ENCODE measurements around the gene PPIE.

PPIE gene

GRCh38 chr1:39694026-39694425, 44.7 kb upstream of the PPIE start:
- Histone ChIP-seq H3K4me3 (ENCODE audit: insufficient read depth in 1 of 2, low read depth in 1 of 2, low read length in 2 of 2) (no peak overlapping the region), H3K23ac (ENCODE audit: low read length in 2 of 2) (no peak overlapping the region), H3K79me1 (replicated peaks; ENCODE audit: low read length, poor library complexity, severe bottlenecking) (no peaks in the 10 kb centered on the region), H2BK15ac (ENCODE audit: low read depth, poor library complexity, severe bottlenecking) (no peak overlapping the region), H2AFZ (ENCODE audit: low read depth, low read length) (no peak overlapping the region), H3K27ac (ENCODE audit: low read length, poor library complexity, severe bottlenecking) (no peak overlapping the region), H4K91ac (ENCODE audit: low read length) (no peak overlapping the region), H3K36me3 (ENCODE audit: control insufficient read depth in 1 of 2, insufficient read depth in 2 of 2, low read depth in 1 of 2, low read length in 2 of 2) (no peaks in the 10 kb centered on the region), H3K14ac (ENCODE audit: low read length in 2 of 2) (no peak overlapping the region), H2AK5ac (ENCODE audit: low read length, severe bottlenecking) (no peak overlapping the region), H3K4me1 (ENCODE audit: control insufficient read depth, insufficient read depth, low read depth, low read length) (peaks cover 14% of the 10 kb centered on the region), H2BK5ac (ENCODE audit: low read depth, low read length, poor library complexity, severe bottlenecking) (no peak overlapping the region), H3K9me3 (ENCODE audit: control insufficient read depth, low read length) (peaks cover 4% of the 10 kb centered on the region), H3K27me3 (ENCODE audit: control insufficient read depth in 1 of 2, insufficient read depth in 1 of 2, low read length in 2 of 2) (peaks cover 91 to 93% of the 10 kb centered on the region in 2 experiments), H3K18ac (ENCODE audit: low read depth in 1 of 2, low read length in 2 of 2) (no peak overlapping the region), H2BK12ac (ENCODE audit: low read length in 2 of 2) (no peak overlapping the region), H3K9ac (ENCODE audit: low read length) (no peak overlapping the region), H2BK120ac (ENCODE audit: low read depth, low read length) (no peak overlapping the region), H3K4me2 (ENCODE audit: low read length, poor library complexity, severe bottlenecking) (no peak overlapping the region), H4K8ac (ENCODE audit: low read length) (no peak overlapping the region), H3K4ac (ENCODE audit: low read depth in 1 of 2, low read length in 2 of 2) (no peak overlapping the region)
- 72% methylated on average over 1 of the region's 1 CpG for WGBS
- DNase-seq: no peak

GRCh38 chr1:39695016-39695415, 43.7 kb upstream of the PPIE start:
- Histone ChIP-seq H2AK5ac (ENCODE audit: low read length, severe bottlenecking) (no peak overlapping the region), H3K23ac (ENCODE audit: low read length in 2 of 2) (no peak overlapping the region), H3K4ac (ENCODE audit: low read depth in 1 of 2, low read length in 2 of 2) (no peak overlapping the region), H3K9ac (ENCODE audit: low read length) (no peak overlapping the region), H2BK5ac (ENCODE audit: low read depth, low read length, poor library complexity, severe bottlenecking) (no peak overlapping the region), H3K4me2 (ENCODE audit: low read length, poor library complexity, severe bottlenecking) (no peak overlapping the region), H4K91ac (ENCODE audit: low read length) (no peak overlapping the region), H3K36me3 (ENCODE audit: control insufficient read depth in 1 of 2, insufficient read depth in 2 of 2, low read depth in 1 of 2, low read length in 2 of 2) (no peaks in the 10 kb centered on the region), H4K8ac (ENCODE audit: low read length) (no peak overlapping the region), H2BK120ac (ENCODE audit: low read depth, low read length) (no peak overlapping the region), H3K4me3 (ENCODE audit: insufficient read depth in 1 of 2, low read depth in 1 of 2, low read length in 2 of 2) (no peak overlapping the region), H3K9me3 (ENCODE audit: control insufficient read depth, low read length) (peaks cover 8% of the 10 kb centered on the region), H3K79me1 (replicated peaks; ENCODE audit: low read length, poor library complexity, severe bottlenecking) (no peaks in the 10 kb centered on the region), H3K14ac (ENCODE audit: low read length in 2 of 2) (no peak overlapping the region), H2AFZ (ENCODE audit: low read depth, low read length) (no peak overlapping the region), H2BK12ac (ENCODE audit: low read length in 2 of 2) (no peak overlapping the region), H3K27ac (ENCODE audit: low read length, poor library complexity, severe bottlenecking) (no peak overlapping the region), H2BK15ac (ENCODE audit: low read depth, poor library complexity, severe bottlenecking) (no peak overlapping the region), H3K18ac (ENCODE audit: low read depth in 1 of 2, low read length in 2 of 2) (no peak overlapping the region), H3K4me1 (ENCODE audit: control insufficient read depth, insufficient read depth, low read depth, low read length) (peaks cover 14% of the 10 kb centered on the region), H3K27me3 (ENCODE audit: control insufficient read depth in 1 of 2, insufficient read depth in 1 of 2, low read length in 2 of 2) (peaks cover 87 to 89% of the 10 kb centered on the region in 2 experiments)
- peak; percentile 33 for DNase-seq
- WGBS: 73% methylated on average over 1 of the region's 1 CpG

GRCh38 chr1:39696448-39696847, 42.2 kb upstream of the PPIE start:
- Histone ChIP-seq H2BK12ac (ENCODE audit: low read length in 2 of 2) (no peak overlapping the region), H3K9me3 (ENCODE audit: control insufficient read depth, low read length) (peaks cover 8% of the 10 kb centered on the region), H3K4me3 (ENCODE audit: insufficient read depth in 1 of 2, low read depth in 1 of 2, low read length in 2 of 2) (no peak overlapping the region), H3K9ac (ENCODE audit: low read length) (no peak overlapping the region), H3K14ac (ENCODE audit: low read length in 2 of 2) (no peak overlapping the region), H2AK5ac (ENCODE audit: low read length, severe bottlenecking) (no peak overlapping the region), H3K27ac (ENCODE audit: low read length, poor library complexity, severe bottlenecking) (no peak overlapping the region), H2BK15ac (ENCODE audit: low read depth, poor library complexity, severe bottlenecking) (no peak overlapping the region), H3K36me3 (ENCODE audit: control insufficient read depth in 1 of 2, insufficient read depth in 2 of 2, low read depth in 1 of 2, low read length in 2 of 2) (no peaks in the 10 kb centered on the region), H3K23ac (ENCODE audit: low read length in 2 of 2) (no peak overlapping the region), H3K27me3 (ENCODE audit: control insufficient read depth in 1 of 2, insufficient read depth in 1 of 2, low read length in 2 of 2) (peaks cover 86 to 89% of the 10 kb centered on the region in 2 experiments), H3K4me1 (ENCODE audit: control insufficient read depth, insufficient read depth, low read depth, low read length) (peaks cover 5% of the 10 kb centered on the region), H4K8ac (ENCODE audit: low read length) (no peak overlapping the region), H3K18ac (ENCODE audit: low read depth in 1 of 2, low read length in 2 of 2) (no peak overlapping the region), H3K4me2 (ENCODE audit: low read length, poor library complexity, severe bottlenecking) (no peak overlapping the region), H2BK5ac (ENCODE audit: low read depth, low read length, poor library complexity, severe bottlenecking) (no peak overlapping the region), H2BK120ac (ENCODE audit: low read depth, low read length) (no peak overlapping the region), H4K91ac (ENCODE audit: low read length) (no peak overlapping the region), H2AFZ (ENCODE audit: low read depth, low read length) (no peak overlapping the region), H3K79me1 (replicated peaks; ENCODE audit: low read length, poor library complexity, severe bottlenecking) (no peaks in the 10 kb centered on the region), H3K4ac (ENCODE audit: low read depth in 1 of 2, low read length in 2 of 2) (no peak overlapping the region)
- DNase-seq: no peak
- no CpG with 5 or more reads among the region's 1 CpG for WGBS

DNA sequence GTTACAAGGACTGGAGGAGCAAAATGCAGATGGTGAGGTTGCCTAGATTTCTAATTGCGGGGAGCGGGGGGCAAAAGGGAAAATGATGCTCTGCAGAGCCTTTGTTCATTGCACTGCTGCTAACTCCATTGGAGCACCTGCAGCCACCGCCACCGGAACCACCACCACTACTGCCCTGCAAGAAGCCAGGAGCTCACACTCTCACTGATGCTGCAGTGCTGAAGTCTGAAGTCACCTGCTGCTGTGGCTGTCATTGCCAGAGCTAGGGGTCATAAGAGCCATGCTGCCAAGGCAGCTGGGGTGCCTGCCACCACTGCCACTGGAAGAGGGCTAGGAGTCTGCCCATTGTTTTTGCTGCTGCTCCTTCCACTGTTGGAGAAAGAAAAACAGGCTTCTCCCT, 40.1 kb upstream of the PPIE start:
- Histone ChIP-seq H4K8ac (ENCODE audit: low read length) (no peak overlapping the region), H2BK5ac (ENCODE audit: low read depth, low read length, poor library complexity, severe bottlenecking) (no peak overlapping the region), H3K36me3 (ENCODE audit: control insufficient read depth in 1 of 2, insufficient read depth in 2 of 2, low read depth in 1 of 2, low read length in 2 of 2) (no peaks in the 10 kb centered on the region), H3K4ac (ENCODE audit: low read depth in 1 of 2, low read length in 2 of 2) (no peak overlapping the region), H4K91ac (ENCODE audit: low read length) (no peak overlapping the region), H3K27me3 (ENCODE audit: control insufficient read depth in 1 of 2, insufficient read depth in 1 of 2, low read length in 2 of 2) (peaks cover 85 to 89% of the 10 kb centered on the region in 2 experiments), H3K18ac (ENCODE audit: low read depth in 1 of 2, low read length in 2 of 2) (no peak overlapping the region), H3K27ac (ENCODE audit: low read length, poor library complexity, severe bottlenecking) (no peak overlapping the region), H3K14ac (ENCODE audit: low read length in 2 of 2) (no peak overlapping the region), H2AK5ac (ENCODE audit: low read length, severe bottlenecking) (no peak overlapping the region), H3K4me1 (ENCODE audit: control insufficient read depth, insufficient read depth, low read depth, low read length) (no peaks in the 10 kb centered on the region), H3K9me3 (ENCODE audit: control insufficient read depth, low read length) (peaks cover 8% of the 10 kb centered on the region), H2BK15ac (ENCODE audit: low read depth, poor library complexity, severe bottlenecking) (no peak overlapping the region), H3K4me3 (ENCODE audit: insufficient read depth in 1 of 2, low read depth in 1 of 2, low read length in 2 of 2) (no peak overlapping the region), H3K79me1 (replicated peaks; ENCODE audit: low read length, poor library complexity, severe bottlenecking) (no peaks in the 10 kb centered on the region), H3K4me2 (ENCODE audit: low read length, poor library complexity, severe bottlenecking) (no peak overlapping the region), H2BK12ac (ENCODE audit: low read length in 2 of 2) (no peak overlapping the region), H3K9ac (ENCODE audit: low read length) (no peak overlapping the region), H2AFZ (ENCODE audit: low read depth, low read length) (no peak overlapping the region), H3K23ac (ENCODE audit: low read length in 2 of 2) (no peak overlapping the region), H2BK120ac (ENCODE audit: low read depth, low read length) (no peak overlapping the region)
- no peak for DNase-seq
- 84% methylated on average over 4 of the region's 4 CpGs for WGBS
